GM12878 (cell line): ENCODE data around the gene KNSTRN. TPM values are rescaled to one million over a fixed set of nuclear protein-coding genes. Genes with fewer than 3 reads are reported as not detected.

Experiments
- ATAC-seq: fragments of 200-7000 bp; cut with Tn5 transposase; 3 replicates; pipeline ENCODE4 v1.9.1; 2020; ENCODE audit warnings: mild to moderate bottlenecking, moderate library complexity
- BruUV-seq: library from RNA; stranded (reverse); fragments of 400-500 nt; replicated peaks from 2 replicates; lab custom pipeline; 2021; lab: Mats Ljungman, UMichigan
- CTCF ChIA-PET: fragments of 300-600 bp; sonication (Branson Sonifier 250); formaldehyde crosslinking; extraction: SDS; loops from one replicate; lab custom pipeline; 2021; ENCODE audit warnings: inconsistent platforms; lab: Yijun Ruan, JAX
- POLR2A ChIA-PET: fragments of 350-600 bp; formaldehyde crosslinking; extraction: SDS; loops from one replicate; lab custom pipeline; 2021; ENCODE audit warnings: inconsistent platforms; lab: Charles Lee
- RAD21 ChIA-PET: fragments of 300-600 bp; sonication (Branson Sonifier 250); formaldehyde crosslinking; loops from one replicate; lab custom pipeline; 2023; ENCODE audit warnings: antibody characterized with exemption; ENCODE audit not compliant: unreplicated experiment; lab: Charles Lee
- SMC1A ChIA-PET: fragments of 300-600 bp; sonication (Branson Sonifier 250); formaldehyde crosslinking; loops from one replicate; lab custom pipeline; 2023; ENCODE audit not compliant: unreplicated experiment, uncharacterized antibody; lab: Charles Lee
- DNase-seq: peaks from one replicate; pipeline ENCODE4 v3.0.0-alpha.2; 2011; ENCODE audit warnings: low read depth, low spot score
- FAIRE-seq: peaks from 3 replicates; lab custom pipeline; 2011; peaks lifted over from hg19 to GRCh38; lab: Jason Lieb, UNC
- H2AFZ ChIP-seq: 2 replicates; pipeline ENCODE4 v1.6.0; 2011; ENCODE audit warnings: low read depth, low read length, control low read depth; ENCODE audit not compliant: control insufficient read depth
- H3K27ac ChIP-seq: 2 replicates; pipeline ENCODE4 v1.5.1; 2011; ENCODE audit warnings: control low read depth; ENCODE audit not compliant: control insufficient read depth, insufficient read depth
- H3K27me3 ChIP-seq, 2 experiments: replicated peaks in 1 of 2; 2 replicates each; pipeline versions ENCODE4 v1.6.0 to v1.6.1; 2011; ENCODE audit warnings: low read length in 1 of 2; ENCODE audit not compliant: control insufficient read depth in 2 of 2, insufficient read depth in 2 of 2
- H3K36me3 ChIP-seq, 2 experiments: 2 replicates each; pipeline ENCODE4 v1.5.1; 2011; ENCODE audit warnings: low read length in 1 of 2; ENCODE audit not compliant: control insufficient read depth in 2 of 2, insufficient read depth in 2 of 2
- H3K4me1 ChIP-seq: 2 replicates; pipeline ENCODE4 v1.6.1; 2011; ENCODE audit warnings: mild to moderate bottlenecking, low read length, moderate library complexity, mixed read lengths; ENCODE audit not compliant: control insufficient read depth, insufficient read depth
- H3K4me2 ChIP-seq: 2 replicates; pipeline ENCODE4 v1.6.0; 2011; ENCODE audit warnings: control low read depth; ENCODE audit not compliant: control insufficient read depth, insufficient read depth
- H3K4me3 ChIP-seq: fragments of 200-600 bp; sonication (generic); 2 replicates; pipeline ENCODE4 v1.5.1; 2016
- H3K79me2 ChIP-seq: 2 replicates; pipeline ENCODE4 v1.6.0; 2011; ENCODE audit warnings: low read length; ENCODE audit not compliant: control insufficient read depth, insufficient read depth
- H3K9ac ChIP-seq: 2 replicates; pipeline ENCODE4 v1.8.0; 2011; ENCODE audit warnings: low read length, control low read depth, mixed read lengths; ENCODE audit not compliant: control insufficient read depth, insufficient read depth
- H3K9me3 ChIP-seq: replicated peaks from 3 replicates; pipeline ENCODE4 v1.5.1; 2011; ENCODE audit warnings: mild to moderate bottlenecking, low read length; ENCODE audit not compliant: control insufficient read depth, insufficient read depth
- H4K20me1 ChIP-seq: 2 replicates; pipeline ENCODE4 v1.6.0; 2011; ENCODE audit not compliant: control insufficient read depth, insufficient read depth
- ATF7 ChIP-seq: fragments of 450-650 bp; IDR thresholded peaks from 2 replicates; pipeline ENCODE4 v1.6.1; 2016; ENCODE audit warnings: low read depth, mild to moderate bottlenecking
- CBFB ChIP-seq: IDR thresholded peaks from 2 replicates; pipeline ENCODE4 v1.6.1; 2016; ENCODE audit warnings: antibody characterized with exemption, low read depth
- CUX1 ChIP-seq: IDR thresholded peaks from 2 replicates; pipeline ENCODE4 v1.6.1; 2012; ENCODE audit warnings: improper control_type of control experiment, low read depth, low read length; ENCODE audit not compliant: insufficient replicate concordance
- PAX8 ChIP-seq: fragments of 450-650 bp; IDR thresholded peaks from 2 replicates; pipeline ENCODE4 v1.6.1; 2017; ENCODE audit warnings: mild to moderate bottlenecking, moderate library complexity
- POLR2A ChIP-seq: IDR thresholded peaks from 2 replicates; pipeline ENCODE4 v1.6.1; 2011; ENCODE audit warnings: low read depth, mild to moderate bottlenecking, low read length
- SIN3A ChIP-seq: IDR thresholded peaks from 2 replicates; pipeline ENCODE4 v1.6.1; 2012; ENCODE audit warnings: low read depth, low read length, improper control_type of control experiment
- SMAD1 ChIP-seq: fragments of 450-650 bp; IDR thresholded peaks from 2 replicates; pipeline ENCODE4 v1.6.1; 2018; ENCODE audit warnings: mild to moderate bottlenecking, low read depth; ENCODE audit not compliant: partially characterized antibody
- ZBTB33 ChIP-seq: fragments of 450-650 bp; IDR thresholded peaks from 2 replicates; pipeline ENCODE4 v1.6.1; 2017; ENCODE audit warnings: mild to moderate bottlenecking
- WGBS: methylation state at CpG from one replicate; pipeline ENCODE4 v1.1.6; 2016; ENCODE audit warnings: low lambda C conversion rate; ENCODE audit not compliant: insufficient replicate concordance, insufficient coverage; ENCODE audit errors: missing lambda C conversion rate; 5-methylcytosine and 5-hydroxymethylcytosine counted together
- in situ Hi-C: fragments of 300-500 bp; cut with MboI; formaldehyde crosslinking; loops from 9 replicates; pipeline ENCODE4 v1.14.3; 2018; ENCODE audit warnings: mixed read lengths
- intact Hi-C: fragments of 100-400 bp; cut with micrococcal nuclease; formaldehyde crosslinking; loops from one replicate; pipeline ENCODE4 v1.14.2; 2022; ENCODE audit not compliant: unreplicated experiment
- polyA plus RNA-seq, 11 experiments: library from polyadenylated mRNA; depleted of rRNA in 4 of 11; unstranded in 6 of 11; stranded (reverse) in 5 of 11; fragments of >200 nt; fragmentation: Nextera tagmentation in 4 of 11; fragmentation: Illumina TruSeq in 1 of 11; extraction: Ambion mirVana in 4 of 11; extraction: Trizol in 1 of 11; gene quantifications; 1 replicate in 1 of 11; 2 replicates in 10 of 11; pipeline versions ENCODE4 v1.2.1 to v1.2.3, GENCODE V29; 2011 to 2016; ENCODE audit warnings: inconsistent platforms in 2 of 11, missing spikeins in 2 of 11, low read depth in 1 of 11
- total RNA-seq, 4 experiments: library from RNA; depleted of rRNA in 3 of 4; stranded (reverse); fragments of >200 nt in 3 of 4; fragmentation: Illumina TruSeq in 1 of 4; extraction: Trizol in 1 of 4; gene quantifications; 2 replicates each; pipeline versions ENCODE4 v1.2.1 to v1.2.3, GENCODE V29; 2013 to 2021

KNSTRN gene
- total and polyA plus RNA-seq, 10 of the 15 experiments (the other 5 are each of a cell fraction or from before 2014, with no cell fraction given), result 30.3 to 72.1 (median 47.1) TPM

- no peak for DNase-seq
- Histone ChIP-seq H3K9ac (no peak overlapping the region), H3K36me3 (no peaks in the 10 kb centered on the region), H3K9me3 (no peaks in the 10 kb centered on the region), H3K27ac (no peak overlapping the region), H4K20me1 (no peaks in the 10 kb centered on the region), H2AFZ (no peak overlapping the region), H3K4me3 (no peak overlapping the region), H3K27me3 (peaks cover 16 to 36% of the 10 kb centered on the region in 2 experiments), H3K4me2 (no peak overlapping the region), H3K4me1 (peaks cover 14% of the 10 kb centered on the region), H3K79me2 (no peaks in the 10 kb centered on the region)
- WGBS, result 32% methylated on average over 13 of the region's 15 CpGs
- BruUV-seq, result no TSS peak
- POLR2A ChIA-PET, result no interaction called here
- RAD21 ChIA-PET, result no interaction called here
- intact Hi-C loops (no loop called here), in situ Hi-C loops (no loop called here)
- TF ChIP-seq SMAD1, result no peak
- no peak for TF ChIP-seq SIN3A
- CTCF ChIA-PET, result interaction anchor here (0.7 to 0.9 kb wide), 2 partner anchors 61 to 102 kb away, joined by 3 read pairs; no protein-coding TSS in a partner anchor
- SMC1A ChIA-PET, result no interaction called here
- no peak for FAIRE-seq
- ATAC-seq, result no peak
Observed at GRCh38 chr15:40435710-40436089, 53.2 kb downstream of the KNSTRN start.

- ChIA-PET CTCF (interaction anchor here (0.9 kb wide), 1 partner anchor 61 kb away, joined by 3 read pairs; no protein-coding TSS in a partner anchor), RAD21 (no interaction called here), POLR2A (no interaction called here), SMC1A (no interaction called here)
- H3K27ac ChIP-seq, result no peak overlapping the region
- H3K79me2 ChIP-seq, result no peaks in the 10 kb centered on the region; the same call in 1 of the 2 replicates
- no peak overlapping the region for H2AFZ ChIP-seq
- BruUV-seq, result no TSS peak
- FAIRE-seq (no peak), ATAC-seq (no peak), DNase-seq (no peak)
- no peaks in the 10 kb centered on the region for H4K20me1 ChIP-seq
- H3K9ac ChIP-seq, result no peak overlapping the region
- 9% methylated on average over 21 of the region's 39 CpGs for WGBS
- H3K36me3 ChIP-seq, result no peaks in the 10 kb centered on the region
- H3K27me3 ChIP-seq, result peaks cover 16 to 36% of the 10 kb centered on the region in 2 experiments
- no peaks in the 10 kb centered on the region for H3K9me3 ChIP-seq
- peaks cover 14% of the 10 kb centered on the region for H3K4me1 ChIP-seq
- TF ChIP-seq CUX1 (no peak), CBFB (no peak), ATF7 (no peak), POLR2A (no peak), PAX8 (no peak), ZBTB33 (no peak)
- intact Hi-C loops (no loop called here), in situ Hi-C loops (no loop called here)
- no peak overlapping the region for H3K4me3 ChIP-seq
- peak overlapping the region; percentile 32; the same call in 1 of the 2 replicates for H3K4me2 ChIP-seq
Observed at GRCh38 chr15:40436116-40436891, 53.8 kb downstream of the KNSTRN start.
